Karpas-422 (cell line): ENCODE results near the gene SOBP. TPM values are rescaled to one million over a fixed set of nuclear protein-coding genes. Genes with fewer than 3 reads are reported as not detected.
A peak's percentile ranks its signal among the peaks of the same experiment; 100 is the strongest.

Source experiments
- DNase-seq: peaks from one replicate; pipeline ENCODE4 v3.0.0-alpha.2; 2015
- H2AFZ ChIP-seq: fragments of 200-600 bp; sonication (generic); 2 replicates; pipeline ENCODE4 v1.6.1; 2014; ENCODE audit warnings: antibody characterized with exemption, low read length, mixed read lengths
- H3K27ac ChIP-seq: fragments of 200-600 bp; sonication (generic); 2 replicates; pipeline ENCODE4 v1.5.1; 2014; ENCODE audit warnings: mild to moderate bottlenecking, low read length, moderate library complexity
- H3K27me3 ChIP-seq: fragments of 200-600 bp; sonication (generic); 2 replicates; pipeline ENCODE4 v1.6.1; 2014; ENCODE audit warnings: low read length, mixed read lengths
- H3K36me3 ChIP-seq: fragments of 200-600 bp; sonication (generic); 2 replicates; pipeline ENCODE4 v1.6.1; 2014; ENCODE audit warnings: low read length, mixed read lengths; ENCODE audit not compliant: insufficient read depth
- H3K4me1 ChIP-seq: fragments of 200-600 bp; sonication (generic); 2 replicates; pipeline ENCODE4 v1.6.1; 2014; ENCODE audit warnings: mild to moderate bottlenecking, low read length, mixed read lengths
- H3K4me2 ChIP-seq: fragments of 200-600 bp; sonication (generic); 2 replicates; pipeline ENCODE4 v1.6.1; 2014; ENCODE audit warnings: low read length, low read depth, mild to moderate bottlenecking; ENCODE audit not compliant: poor library complexity, severe bottlenecking
- H3K4me3 ChIP-seq: fragments of 200-600 bp; sonication (generic); 2 replicates; pipeline ENCODE4 v1.5.1; 2014; ENCODE audit warnings: mild to moderate bottlenecking, antibody characterized with exemption, low read length, mixed read lengths
- H3K79me2 ChIP-seq: fragments of 200-600 bp; sonication (generic); 2 replicates; pipeline ENCODE4 v1.6.1; 2014; ENCODE audit warnings: mild to moderate bottlenecking, low read length, mixed read lengths
- H3K9ac ChIP-seq: fragments of 200-600 bp; sonication (generic); 2 replicates; pipeline ENCODE4 v1.6.0; 2014; ENCODE audit warnings: low read length
- H3K9me2 ChIP-seq: fragments of 200-600 bp; sonication (generic), shearing (Covaris generic); replicated peaks from 2 replicates; pipeline ENCODE4 v1.6.0; 2014; ENCODE audit warnings: mild to moderate bottlenecking, low read length, moderate library complexity; ENCODE audit not compliant: insufficient read depth
- H3K9me3 ChIP-seq: fragments of 300-700, 200-600 bp; sonication (generic); 2 replicates; pipeline ENCODE4 v1.6.1; 2014; ENCODE audit warnings: low read length, mixed read lengths
- H4K20me1 ChIP-seq: fragments of 200-600 bp; sonication (generic); 2 replicates; pipeline ENCODE4 v1.6.1; 2014; ENCODE audit warnings: mild to moderate bottlenecking, antibody characterized with exemption, low read length, low read depth; ENCODE audit not compliant: insufficient read depth
- total RNA-seq: library from RNA; depleted of rRNA; stranded (reverse); fragments of >200 nt; shearing (Covaris generic); gene quantifications from 2 replicates; pipeline ENCODE4 v1.2.3, GENCODE V29; 2014; ENCODE audit warnings: low replicate concordance

Gene SOBP
- total RNA-seq, 1 experiment from 2014 or later, result 17.8 TPM

DNA sequence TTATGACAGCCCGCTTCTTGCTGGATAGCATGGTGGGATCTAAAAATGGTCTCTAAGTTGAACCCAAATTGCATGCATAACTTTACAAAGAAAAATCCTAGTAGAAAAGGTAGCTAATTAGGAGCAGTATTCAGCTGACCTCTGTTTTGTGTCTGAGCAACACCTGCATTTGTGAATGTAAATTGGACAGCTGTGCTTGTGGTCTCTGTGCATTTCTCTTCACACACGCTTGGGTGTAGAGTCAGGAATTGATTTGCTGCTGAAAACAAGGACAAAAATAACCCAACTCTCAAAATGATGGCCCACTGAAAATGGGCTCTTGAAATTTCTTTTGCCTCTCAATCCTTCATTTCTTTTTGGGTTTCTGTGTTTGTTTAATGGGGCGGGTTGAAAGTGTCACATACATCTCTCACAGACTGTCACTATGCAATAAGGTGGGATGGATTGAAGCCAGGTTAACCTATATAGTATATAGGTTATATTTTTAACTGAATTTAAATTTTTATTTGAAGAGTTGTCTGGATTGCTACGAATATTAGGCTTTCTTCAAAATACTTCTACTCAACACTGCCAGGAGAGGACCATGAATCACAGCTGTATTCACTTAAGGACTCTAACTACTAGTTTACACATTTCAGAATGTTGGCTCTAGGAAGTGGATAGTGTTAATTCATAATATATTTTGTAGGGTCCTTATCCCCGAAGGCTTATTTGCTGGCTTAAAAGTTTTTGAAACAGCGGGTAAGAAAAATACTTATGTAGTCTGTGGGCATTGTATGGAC is 46.5 kb downstream of the SOBP start:
- peak overlapping the region; percentile 75 for H3K27ac ChIP-seq
- H3K79me2 ChIP-seq, result peaks cover 80% of the 10 kb centered on the region
- peaks cover 12% of the 10 kb centered on the region; the same call in 1 of the 2 replicates for H3K36me3 ChIP-seq
- H3K9me2 ChIP-seq, result no peaks in the 10 kb centered on the region
- H3K4me1 ChIP-seq, result peaks cover 46% of the 10 kb centered on the region
- peak overlapping the region; percentile 58 for H3K4me2 ChIP-seq
- DNase-seq, result peak; percentile 57
- no peak overlapping the region for H2AFZ ChIP-seq
- H3K9ac ChIP-seq, result peak overlapping the region; percentile 2; the same call in 1 of the 2 replicates
- no peaks in the 10 kb centered on the region for H4K20me1 ChIP-seq
- no peaks in the 10 kb centered on the region for H3K9me3 ChIP-seq
- H3K27me3 ChIP-seq, result no peaks in the 10 kb centered on the region
- peak overlapping the region; percentile 18; the same call in 1 of the 2 replicates for H3K4me3 ChIP-seq

GRCh38 chr6:107537559-107537958 is 47.6 kb downstream of the SOBP start:
- Histone ChIP-seq H3K4me1 (peaks cover 46% of the 10 kb centered on the region), H3K79me2 (peaks cover 84% of the 10 kb centered on the region), H4K20me1 (no peaks in the 10 kb centered on the region), H3K9ac (no peak overlapping the region), H3K27ac (no peak overlapping the region; the same call in 1 of the 2 replicates), H3K4me3 (no peak overlapping the region), H3K36me3 (peaks cover 12% of the 10 kb centered on the region; the same call in 1 of the 2 replicates), H3K27me3 (no peaks in the 10 kb centered on the region), H2AFZ (no peak overlapping the region), H3K9me2 (no peaks in the 10 kb centered on the region), H3K4me2 (no peak overlapping the region), H3K9me3 (no peaks in the 10 kb centered on the region)
- DNase-seq, result no peak

DNA sequence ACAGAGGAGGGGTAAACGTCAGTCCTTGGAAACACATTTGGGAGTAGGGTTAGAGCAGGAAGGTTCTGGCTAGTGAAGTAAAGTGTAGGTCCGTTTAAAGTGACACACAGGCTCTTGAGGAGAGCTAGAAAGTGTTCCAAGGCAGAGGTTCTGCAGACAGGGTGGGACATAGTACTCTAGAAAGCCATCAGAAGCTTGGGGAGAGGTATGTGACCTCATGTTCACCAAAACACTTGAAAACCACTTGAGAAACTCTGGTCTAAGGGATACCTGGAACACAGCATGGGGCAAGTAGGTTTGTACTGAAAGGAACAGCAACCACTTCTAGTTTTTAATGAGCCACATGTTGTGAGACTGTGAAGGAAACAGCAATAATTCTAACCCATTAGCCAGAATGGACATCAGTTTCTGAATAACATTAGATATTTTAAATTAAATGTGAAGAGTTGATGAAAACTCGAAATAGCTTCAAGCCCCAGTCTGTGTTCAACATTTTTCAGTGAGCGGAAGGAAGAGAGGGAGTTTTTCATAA is 49.0 kb downstream of the SOBP start:
- H2AFZ ChIP-seq, result no peak overlapping the region
- no peak for DNase-seq

GRCh38 chr6:107539409-107539808 is 49.5 kb downstream of the SOBP start:
- no peaks in the 10 kb centered on the region for H3K27me3 ChIP-seq
- H3K4me3 ChIP-seq, result no peak overlapping the region
- no peak overlapping the region for H2AFZ ChIP-seq
- H3K36me3 ChIP-seq, result peaks cover 12% of the 10 kb centered on the region; the same call in 1 of the 2 replicates
- peaks cover 91% of the 10 kb centered on the region for H3K79me2 ChIP-seq
- no peak overlapping the region for H3K27ac ChIP-seq
- H3K4me1 ChIP-seq, result peaks cover 39% of the 10 kb centered on the region
- no peak overlapping the region for H3K9ac ChIP-seq
- H4K20me1 ChIP-seq, result no peaks in the 10 kb centered on the region
- H3K9me2 ChIP-seq, result no peaks in the 10 kb centered on the region
- no peak overlapping the region for H3K4me2 ChIP-seq
- no peak for DNase-seq
- no peaks in the 10 kb centered on the region for H3K9me3 ChIP-seq

More for the DNA sequence above, 49.0 kb downstream of the SOBP start:
- H3K36me3 ChIP-seq, result peaks cover 12% of the 10 kb centered on the region; the same call in 1 of the 2 replicates
- H3K4me3 ChIP-seq, result no peak overlapping the region
- peak overlapping the region; percentile 6; the same call in 1 of the 2 replicates for H3K27ac ChIP-seq
- no peaks in the 10 kb centered on the region for H4K20me1 ChIP-seq
- no peaks in the 10 kb centered on the region for H3K9me2 ChIP-seq
- peaks cover 44% of the 10 kb centered on the region for H3K4me1 ChIP-seq
- H3K27me3 ChIP-seq, result no peaks in the 10 kb centered on the region
- H3K9ac ChIP-seq, result no peak overlapping the region
- H3K4me2 ChIP-seq, result no peak overlapping the region
- peaks cover 91% of the 10 kb centered on the region for H3K79me2 ChIP-seq
- no peaks in the 10 kb centered on the region for H3K9me3 ChIP-seq

DNA sequence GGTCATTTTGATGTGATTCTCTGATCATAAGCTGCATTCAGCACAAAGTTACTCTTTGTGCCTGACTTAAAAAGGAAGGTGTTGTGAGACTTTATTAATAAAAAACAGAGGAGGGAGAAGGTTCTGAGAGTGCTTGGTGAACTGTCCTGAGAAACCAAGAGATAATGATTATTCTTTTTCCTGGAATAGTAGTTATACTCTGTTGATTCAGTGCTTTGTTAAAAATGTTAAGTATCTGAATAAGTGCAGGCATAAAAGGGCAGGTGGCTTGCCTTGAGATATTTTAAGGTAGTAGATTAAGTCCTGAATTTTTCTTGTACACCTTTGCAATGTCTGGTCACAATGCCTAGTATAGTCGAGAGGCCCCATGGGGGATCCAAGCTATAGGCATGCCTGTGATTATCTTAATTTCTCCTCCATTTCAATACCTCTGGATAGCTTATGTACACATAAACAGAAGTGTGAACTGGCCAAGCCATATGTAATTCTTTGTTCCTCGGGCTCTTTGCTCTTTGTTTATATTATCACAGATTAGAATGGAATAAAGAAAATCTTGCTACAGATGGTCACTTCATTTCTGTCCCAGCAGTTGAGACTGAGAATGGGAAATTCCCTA is 50.0 kb downstream of the SOBP start:
- Histone ChIP-seq H3K36me3 (peaks cover 12% of the 10 kb centered on the region; the same call in 1 of the 2 replicates), H3K27me3 (no peaks in the 10 kb centered on the region), H3K27ac (no peak overlapping the region), H3K4me2 (no peak overlapping the region), H2AFZ (no peak overlapping the region), H3K79me2 (peaks cover 94% of the 10 kb centered on the region), H3K9me2 (no peaks in the 10 kb centered on the region), H3K4me1 (peaks cover 34% of the 10 kb centered on the region), H4K20me1 (no peaks in the 10 kb centered on the region), H3K9me3 (no peaks in the 10 kb centered on the region), H3K9ac (no peak overlapping the region), H3K4me3 (no peak overlapping the region)
- DNase-seq, result no peak

- Histone ChIP-seq H3K27ac (no peak overlapping the region), H3K4me2 (no peak overlapping the region), H2AFZ (no peak overlapping the region), H3K4me1 (peaks cover 29% of the 10 kb centered on the region), H3K79me2 (peaks cover 92% of the 10 kb centered on the region), H3K36me3 (peaks cover 12% of the 10 kb centered on the region; the same call in 1 of the 2 replicates), H3K4me3 (no peak overlapping the region), H4K20me1 (no peaks in the 10 kb centered on the region), H3K9ac (no peak overlapping the region), H3K9me2 (no peaks in the 10 kb centered on the region), H3K27me3 (no peaks in the 10 kb centered on the region), H3K9me3 (no peaks in the 10 kb centered on the region)
- DNase-seq, result no peak
These were observed 50.5 kb downstream of the SOBP start for GRCh38 chr6:107540465-107540857.

- Histone ChIP-seq H3K4me3 (no peak overlapping the region), H3K27me3 (no peaks in the 10 kb centered on the region), H4K20me1 (no peaks in the 10 kb centered on the region), H3K36me3 (peaks cover 5% of the 10 kb centered on the region; the same call in 1 of the 2 replicates), H3K9me3 (no peaks in the 10 kb centered on the region), H3K9me2 (no peaks in the 10 kb centered on the region), H2AFZ (no peak overlapping the region), H3K79me2 (peaks cover 90% of the 10 kb centered on the region), H3K4me2 (no peak overlapping the region), H3K4me1 (peaks cover 11% of the 10 kb centered on the region), H3K27ac (no peak overlapping the region), H3K9ac (no peak overlapping the region)
- DNase-seq, result no peak
These were observed 52.3 kb downstream of the SOBP start for GRCh38 chr6:107542192-107542668.

GRCh38 chr6:107543088-107543487 is 53.2 kb downstream of the SOBP start:
- no peak overlapping the region for H3K9ac ChIP-seq

More at GRCh38 chr6:107543088-107543487, 53.2 kb downstream of the SOBP start:
- Histone ChIP-seq H3K27me3 (no peaks in the 10 kb centered on the region), H2AFZ (no peak overlapping the region), H3K36me3 (peaks cover 3% of the 10 kb centered on the region; the same call in 1 of the 2 replicates), H3K4me2 (no peak overlapping the region), H3K79me2 (peaks cover 88% of the 10 kb centered on the region), H3K4me1 (peaks cover 4% of the 10 kb centered on the region), H3K27ac (no peak overlapping the region), H3K4me3 (no peak overlapping the region), H3K9me2 (no peaks in the 10 kb centered on the region), H4K20me1 (no peaks in the 10 kb centered on the region), H3K9me3 (no peaks in the 10 kb centered on the region)
- no peak for DNase-seq
